ENCODE data around the gene PDP2. TPM values are rescaled to one million over a fixed set of nuclear protein-coding genes. Genes with fewer than 3 reads are reported as not detected.

Gene PDP2
- polyA plus RNA-seq, 1 donor (not counting 4 experiments of a cell fraction or from before 2014, with no cell fraction given) = 18.5 TPM

DNA sequence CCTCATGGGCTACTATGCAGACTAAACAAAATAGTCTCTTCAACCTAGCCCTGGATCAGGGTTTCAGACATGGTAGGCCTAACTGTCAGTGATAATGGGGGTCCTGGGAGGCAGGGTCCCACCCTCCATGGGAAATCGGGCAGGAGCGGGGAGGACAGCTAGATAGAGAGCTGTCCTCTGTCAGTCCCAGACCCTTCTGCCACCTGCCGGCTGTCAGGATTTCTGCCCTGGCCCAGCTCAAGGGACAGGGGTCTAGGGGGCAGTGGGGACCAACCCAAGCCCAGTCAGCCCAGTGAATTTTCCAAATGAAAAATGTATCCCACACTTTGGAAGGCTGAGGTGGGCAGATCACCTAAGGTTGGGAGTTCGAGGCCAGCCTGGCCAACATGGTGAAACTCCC lies 30.8 kb upstream of the PDP2 start:
- H3K27me3 ChIP-seq (ENCODE audit: control insufficient read depth, extremely low read depth, insufficient read depth, low read length) = peaks cover 49% of the 10 kb centered on the region
- dilution Hi-C loops (cut with MboI; ENCODE audit: extremely low pct_ligation_motif_present, low sequenced_read_pairs) = no loop called here
- no peaks in the 10 kb centered on the region for H3K79me2 ChIP-seq (ENCODE audit: control insufficient read depth, insufficient read depth, low read length)
- no peak overlapping the region for H3K9ac ChIP-seq (ENCODE audit: control insufficient read depth, extremely low read depth, insufficient read depth, low read length)
- DNase-seq (ENCODE audit: low read depth, low spot score) = no peak
- no peaks in the 10 kb centered on the region for H4K20me1 ChIP-seq (ENCODE audit: control insufficient read depth, extremely low read depth, insufficient read depth, low read length)
- no peaks in the 10 kb centered on the region for H3K9me3 ChIP-seq (ENCODE audit: control insufficient read depth, low read depth, low read length)
- no peaks in the 10 kb centered on the region for H3K4me1 ChIP-seq (ENCODE audit: control insufficient read depth, extremely low read depth, insufficient read depth, low read length)
- H3K4me3 ChIP-seq (ENCODE audit: control insufficient read depth in 2 of 3, extremely low read depth in 1 of 3, insufficient read depth in 2 of 3, low read depth in 1 of 3, low read length in 3 of 3) = no peak overlapping the region
- TF ChIP-seq CTCF (optimal IDR thresholded peaks at IDR 0.05 in 1 of 3, IDR thresholded peaks at IDR 0.05 in 1 of 3, conservative IDR thresholded peaks at IDR 0.05 in 1 of 3; ENCODE audit: extremely low read depth in 1 of 3, insufficient read depth in 2 of 3, low read length in 3 of 3) (no peak), EZH2 (IDR thresholded peaks at IDR 0.05; ENCODE audit: low read length) (no peak)
- no peaks in the 10 kb centered on the region for H3K36me3 ChIP-seq (ENCODE audit: control insufficient read depth in 2 of 2, extremely low read depth in 1 of 2, insufficient read depth in 2 of 2, low read length in 2 of 2)
- H3K4me2 ChIP-seq (ENCODE audit: control insufficient read depth, extremely low read depth, insufficient read depth, low read depth, low read length) = no peak overlapping the region
- FAIRE-seq = no peak
- H2AFZ ChIP-seq (ENCODE audit: control insufficient read depth, low read length) = no peak overlapping the region
- H3K9me1 ChIP-seq (ENCODE audit: control insufficient read depth, extremely low read depth, insufficient read depth, low read length) = no peaks in the 10 kb centered on the region
- no peak overlapping the region for H3K27ac ChIP-seq (ENCODE audit: control insufficient read depth, insufficient read depth, low read length)

DNA sequence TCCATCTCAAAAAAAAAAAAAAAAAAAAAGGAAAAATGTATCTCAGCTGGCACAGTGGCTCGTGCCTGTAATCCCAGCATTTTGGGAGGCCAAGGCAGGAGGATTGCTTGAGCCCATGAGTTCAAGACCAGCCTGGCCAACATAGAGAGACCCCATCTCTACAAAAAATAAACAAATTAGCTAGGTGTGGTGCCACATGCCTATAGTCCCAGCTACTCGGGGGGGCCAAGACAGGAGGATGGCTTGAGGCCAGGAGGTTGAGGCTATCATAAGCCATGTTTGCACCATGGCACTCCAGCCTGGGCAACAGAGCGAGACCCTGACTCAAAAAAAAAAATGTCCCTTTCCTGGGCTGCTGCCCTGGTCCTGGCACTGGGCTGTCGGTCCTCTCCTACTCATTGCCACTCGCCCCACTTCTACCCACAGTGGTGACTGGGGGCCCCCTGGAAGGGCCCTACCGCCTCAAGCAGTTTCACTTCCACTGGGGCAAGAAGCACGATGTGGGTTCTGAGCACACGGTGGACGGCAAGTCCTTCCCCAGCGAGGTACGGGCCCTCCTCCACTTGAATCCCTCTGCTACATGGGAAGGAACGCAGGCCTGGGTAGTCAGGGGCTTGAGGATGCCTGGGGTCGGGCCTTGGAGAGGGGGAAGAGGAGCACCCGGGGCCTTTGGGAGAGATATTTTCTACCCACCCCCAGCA lies 30.1 kb upstream of the PDP2 start:
- Histone ChIP-seq H3K4me1 (ENCODE audit: control insufficient read depth, extremely low read depth, insufficient read depth, low read length) (no peaks in the 10 kb centered on the region), H3K9ac (ENCODE audit: control insufficient read depth, extremely low read depth, insufficient read depth, low read length) (no peak overlapping the region)
- DNase-seq (ENCODE audit: low read depth, low spot score) = no peak

More for the DNA sequence above, 30.1 kb upstream of the PDP2 start:
- Histone ChIP-seq H3K4me3 (ENCODE audit: control insufficient read depth in 2 of 3, extremely low read depth in 1 of 3, insufficient read depth in 2 of 3, low read depth in 1 of 3, low read length in 3 of 3) (no peak overlapping the region), H3K79me2 (ENCODE audit: control insufficient read depth, insufficient read depth, low read length) (no peaks in the 10 kb centered on the region), H2AFZ (ENCODE audit: control insufficient read depth, low read length) (no peak overlapping the region), H3K9me1 (ENCODE audit: control insufficient read depth, extremely low read depth, insufficient read depth, low read length) (no peaks in the 10 kb centered on the region), H3K4me2 (ENCODE audit: control insufficient read depth, extremely low read depth, insufficient read depth, low read depth, low read length) (no peak overlapping the region), H3K36me3 (ENCODE audit: control insufficient read depth in 2 of 2, extremely low read depth in 1 of 2, insufficient read depth in 2 of 2, low read length in 2 of 2) (no peaks in the 10 kb centered on the region), H3K27me3 (ENCODE audit: control insufficient read depth, extremely low read depth, insufficient read depth, low read length) (peaks cover 42% of the 10 kb centered on the region), H3K27ac (ENCODE audit: control insufficient read depth, insufficient read depth, low read length) (no peak overlapping the region), H4K20me1 (ENCODE audit: control insufficient read depth, extremely low read depth, insufficient read depth, low read length) (no peaks in the 10 kb centered on the region), H3K9me3 (ENCODE audit: control insufficient read depth, low read depth, low read length) (no peaks in the 10 kb centered on the region)
- TF ChIP-seq CTCF (optimal IDR thresholded peaks at IDR 0.05 in 1 of 3, IDR thresholded peaks at IDR 0.05 in 1 of 3, conservative IDR thresholded peaks at IDR 0.05 in 1 of 3; ENCODE audit: extremely low read depth in 1 of 3, insufficient read depth in 2 of 3, low read length in 3 of 3) = no peak
- no peak for TF ChIP-seq EZH2 (IDR thresholded peaks at IDR 0.05; ENCODE audit: low read length)
- FAIRE-seq = no peak
- dilution Hi-C loops (cut with MboI; ENCODE audit: extremely low pct_ligation_motif_present, low sequenced_read_pairs) = no loop called here
